ENCODE results near the gene GPNMB.
"Not testable (repeated sequence)": the region's sequence is repeated elsewhere in the genome, so short reads cannot be mapped to it uniquely, and the experiment has no call there.

GRCh38 chr7:23224364-23224763 lies 22.2 kb upstream of the GPNMB start:
- TF ChIP-seq CTCF, POLR2A (IDR thresholded peaks at IDR 0.05): not testable (repeated sequence)

Data from tibial nerve (tissue), 3 donors.